H1 (cell line): ENCODE results near the gene UGT1A3. TPM values are rescaled to one million over a fixed set of nuclear protein-coding genes. Genes with fewer than 3 reads are reported as not detected.

Source experiments
- CTBP2 ChIP-seq: IDR thresholded peaks from 2 replicates; pipeline ENCODE4 v1.7.0; 2011; ENCODE audit warnings: borderline replicate concordance, mild to moderate bottlenecking, moderate library complexity, mixed read lengths, low read length; ENCODE audit not compliant: insufficient read depth, insufficient read length
- KDM5A ChIP-seq: fragments of 200-600 bp; IDR thresholded peaks from 2 replicates; pipeline ENCODE4 v1.7.1; 2012; ENCODE audit warnings: mild to moderate bottlenecking, low read length, inconsistent platforms, mixed read lengths
- POU5F1 ChIP-seq: IDR thresholded peaks from 2 replicates; pipeline ENCODE4 v1.6.1; 2011; ENCODE audit warnings: low read depth, mild to moderate bottlenecking, low read length, moderate library complexity
- RBBP5 ChIP-seq: IDR thresholded peaks from 2 replicates; pipeline ENCODE4 v1.7.1; 2012; ENCODE audit warnings: low read depth, mild to moderate bottlenecking, inconsistent platforms, low read length, moderate library complexity, borderline replicate concordance
- SAP30 ChIP-seq: fragments of 300-600 bp; sonication (generic); IDR thresholded peaks from 2 replicates; pipeline ENCODE4 v1.7.1; 2012; ENCODE audit warnings: low read length, moderate library complexity, mild to moderate bottlenecking, inconsistent platforms; ENCODE audit not compliant: insufficient read depth, insufficient replicate concordance
- polyA plus RNA-seq, 7 experiments: library from polyadenylated mRNA; depleted of rRNA in 3 of 7; stranded (reverse) in 5 of 7; unstranded in 2 of 7; fragments of >200 nt in 5 of 7; fragments of 200-250 nt in 2 of 7; gene quantifications; 1 replicate in 5 of 7; 2 replicates in 1 of 7; 4 replicates in 1 of 7; pipeline versions ENCODE4 v1.2.1 to v1.2.3, GENCODE V29; 2011 to 2013; ENCODE audit warnings: missing spikeins in 2 of 7, mixed read lengths in 2 of 7
- total RNA-seq: library from RNA; stranded (reverse); fragmentation: NEBNext Ultra II Directional; extraction: Animal tissue kit (Norgen Biotek cat#: 25700); gene quantifications from 2 replicates; pipeline ENCODE4 v1.2.1, GENCODE V29; 2021

Gene UGT1A3
- total and polyA plus RNA-seq, 2 of the 8 experiments (the other 6 are each of a cell fraction or from before 2014, with no cell fraction given), result not detected

GRCh38 chr2:233817361-233817911 lies 88.6 kb downstream of the UGT1A3 start (continued):
- no peak for TF ChIP-seq RBBP5
- TF ChIP-seq CTBP2, result no peak
- TF ChIP-seq KDM5A, result no peak
- no peak for TF ChIP-seq POU5F1
- no peak for TF ChIP-seq SAP30
